Prostate gland (tissue), 2 donors: ENCODE results near the gene UTP25.

Experiments used
- POLR2A ChIP-seq: fragments of 450-650 bp; IDR thresholded peaks from one replicate; pipeline ENCODE4 v1.6.1; 2016; ENCODE audit warnings: antibody characterized with exemption, mild to moderate bottlenecking
- POLR2AphosphoS5 ChIP-seq: sonication (generic); formaldehyde crosslinking; IDR thresholded peaks from one replicate; pipeline ENCODE4 v1.6.1; 2017; ENCODE audit warnings: antibody characterized with exemption
- TF ChIP-seq, protein P1 (sequence below), 4 experiments: fragments of 200-600 bp in 2 of 4; fragments of 450-650 bp in 2 of 4; sonication (generic) in 2 of 4; IDR thresholded peaks; 1 replicate in 3 of 4; 2 replicates in 1 of 4; pipeline ENCODE4 v1.5.1; 2016 to 2019; ENCODE audit warnings: antibody characterized with exemption in 4 of 4, mild to moderate bottlenecking in 2 of 4, moderate library complexity in 2 of 4

DNA sequence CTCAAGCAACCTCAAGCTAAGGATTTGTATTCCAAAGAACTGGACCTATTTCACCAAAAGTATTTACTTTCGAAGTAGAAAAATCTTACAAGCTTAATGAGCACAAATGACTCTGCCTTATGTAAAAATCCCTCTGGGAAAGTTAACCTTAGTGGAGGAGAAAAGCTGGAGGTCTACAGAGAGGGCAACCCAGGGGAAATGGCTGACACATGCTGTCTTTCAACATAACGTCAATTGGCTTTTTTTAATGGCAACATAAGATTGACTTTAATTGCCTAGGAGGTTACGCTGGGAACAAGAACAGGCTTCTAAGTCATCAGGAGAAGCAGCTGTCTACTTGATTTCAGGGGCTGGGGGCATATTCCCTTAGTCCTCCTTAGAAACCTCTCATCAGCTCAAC lies 52.3 kb downstream of the UTP25 start:
- TF ChIP-seq, protein P1, sequence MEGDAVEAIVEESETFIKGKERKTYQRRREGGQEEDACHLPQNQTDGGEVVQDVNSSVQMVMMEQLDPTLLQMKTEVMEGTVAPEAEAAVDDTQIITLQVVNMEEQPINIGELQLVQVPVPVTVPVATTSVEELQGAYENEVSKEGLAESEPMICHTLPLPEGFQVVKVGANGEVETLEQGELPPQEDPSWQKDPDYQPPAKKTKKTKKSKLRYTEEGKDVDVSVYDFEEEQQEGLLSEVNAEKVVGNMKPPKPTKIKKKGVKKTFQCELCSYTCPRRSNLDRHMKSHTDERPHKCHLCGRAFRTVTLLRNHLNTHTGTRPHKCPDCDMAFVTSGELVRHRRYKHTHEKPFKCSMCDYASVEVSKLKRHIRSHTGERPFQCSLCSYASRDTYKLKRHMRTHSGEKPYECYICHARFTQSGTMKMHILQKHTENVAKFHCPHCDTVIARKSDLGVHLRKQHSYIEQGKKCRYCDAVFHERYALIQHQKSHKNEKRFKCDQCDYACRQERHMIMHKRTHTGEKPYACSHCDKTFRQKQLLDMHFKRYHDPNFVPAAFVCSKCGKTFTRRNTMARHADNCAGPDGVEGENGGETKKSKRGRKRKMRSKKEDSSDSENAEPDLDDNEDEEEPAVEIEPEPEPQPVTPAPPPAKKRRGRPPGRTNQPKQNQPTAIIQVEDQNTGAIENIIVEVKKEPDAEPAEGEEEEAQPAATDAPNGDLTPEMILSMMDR (IDR thresholded peaks at IDR 0.05) = no peak
- no peak for TF ChIP-seq POLR2A
- TF ChIP-seq POLR2AphosphoS5 = no peak
